ENCODE results near the gene PTGDS. TPM values are rescaled to one million over a fixed set of nuclear protein-coding genes. Genes with fewer than 3 reads are reported as not detected.

The PTGDS gene
- total and polyA plus RNA-seq, 9 of the 15 experiments (the other 6 are each of a cell fraction or from before 2014, with no cell fraction given) = 0.46 to 7.1 (median 2.0) TPM

GRCh38 chr9:136944519-136945332 is 32.6 kb upstream of the PTGDS start, which contains the start of the genes C8G and FBXW5 (continued):
- TF ChIP-seq MTA3 (IDR thresholded peaks at IDR 0.05; ENCODE audit: borderline replicate concordance) = peak; percentile 82
- no peak for TF ChIP-seq NFYB (IDR thresholded peaks at IDR 0.05; ENCODE audit: extremely low read depth, insufficient read length)
- TF ChIP-seq SIN3A (IDR thresholded peaks at IDR 0.05; ENCODE audit: borderline replicate concordance in 2 of 2, control insufficient read depth in 1 of 2, low read depth in 2 of 2, low read length in 2 of 2) = peak in 1 of 2 experiments; percentile 82; a peak in 2 of 4 replicates
- TF ChIP-seq BCLAF1 (IDR thresholded peaks at IDR 0.05; ENCODE audit: borderline replicate concordance in 1 of 2, control insufficient read depth in 1 of 2, low read depth in 2 of 2, low read length in 1 of 2) = no peak
- no peak for TF ChIP-seq PTRF (tag; IDR thresholded peaks at IDR 0.05)
- TF ChIP-seq ZKSCAN8 (CRISPR knock-in tag; IDR thresholded peaks at IDR 0.05) = no peak
- TF ChIP-seq E4F1 (CRISPR knock-in tag; IDR thresholded peaks at IDR 0.05; ENCODE audit: borderline replicate concordance) = no peak
- no peak for TF ChIP-seq SRSF9 (IDR thresholded peaks at IDR 0.05; ENCODE audit: borderline replicate concordance, low read depth, low read length)
- TF ChIP-seq CBFA2T3 (IDR thresholded peaks at IDR 0.05) = peak; percentile 43
- no peak for TF ChIP-seq NCOA6 (IDR thresholded peaks at IDR 0.05)
- TF ChIP-seq SP1 (CRISPR knock-in tag; IDR thresholded peaks at IDR 0.05) = peak; percentile 96
- 0 out of 2 replicates have a peak, but pooled peaks have one; percentile 41 for TF ChIP-seq FOXK1 (CRISPR knock-in tag; IDR thresholded peaks at IDR 0.05; ENCODE audit: borderline replicate concordance)
- no peak for TF ChIP-seq ZNF184 (CRISPR knock-in tag; IDR thresholded peaks at IDR 0.05)
- TF ChIP-seq ZNF253 (CRISPR knock-in tag; conservative IDR thresholded peaks at IDR 0.05) = no peak
- TF ChIP-seq ZNF224 (CRISPR knock-in tag; IDR thresholded peaks at IDR 0.05) = no peak
- TF ChIP-seq STAT5B (CRISPR knock-in tag; IDR thresholded peaks at IDR 0.05) = no peak
- no peak for TF ChIP-seq GTF2E2 (tag; IDR thresholded peaks at IDR 0.05)
- TF ChIP-seq RBM17 (IDR thresholded peaks at IDR 0.05; ENCODE audit: borderline replicate concordance, low read depth, low read length) = no peak
- TF ChIP-seq C11orf30 (IDR thresholded peaks at IDR 0.05; ENCODE audit: low read depth) = no peak
- TF ChIP-seq ARID3B (CRISPR knock-in tag; IDR thresholded peaks at IDR 0.05; ENCODE audit: borderline replicate concordance) = no peak
- 0 out of 2 replicates have a peak, but pooled peaks have one; percentile 40 for TF ChIP-seq ZNF766 (CRISPR knock-in tag; conservative IDR thresholded peaks at IDR 0.05)
